WTC11 (cell line): ENCODE measurements around the gene ATF5. TPM values are rescaled to one million over a fixed set of nuclear protein-coding genes. Genes with fewer than 3 reads are reported as not detected.

Experiments
- ATAC-seq: fragments of 200-7000 bp; cut with Tn5 transposase; 2 replicates; pipeline ENCODE4 v1.10.0; 2021; ENCODE audit warnings: mild to moderate bottlenecking, moderate library complexity
- CTCF ChIA-PET: fragments of 300-600 bp; sonication (Branson Sonifier 250); formaldehyde crosslinking; loops from one replicate; lab custom pipeline; 2021; ENCODE audit warnings: antibody characterized with exemption; lab: Charles Lee
- POLR2A ChIA-PET: fragments of 350-600 bp; sonication (Branson Sonifier 250); formaldehyde crosslinking; loops from one replicate; lab custom pipeline; 2021; ENCODE audit warnings: antibody characterized with exemption; lab: Charles Lee
- DNase-seq: peaks from one replicate; pipeline ENCODE4 v3.0.0; 2021; ENCODE audit warnings: low spot score
- H3K27ac Mint-ChIP-seq: 2 replicates; pipeline ENCODE4 v1.8.0; 2021; ENCODE audit warnings: mixed read lengths
- H3K27me3 Mint-ChIP-seq: 2 replicates; pipeline ENCODE4 v1.8.0; 2021; ENCODE audit warnings: low read depth, mild to moderate bottlenecking, moderate library complexity, mixed read lengths
- H3K36me3 Mint-ChIP-seq: 2 replicates; pipeline ENCODE4 v1.8.0; 2021; ENCODE audit warnings: mixed read lengths
- H3K4me1 Mint-ChIP-seq: 2 replicates; pipeline ENCODE4 v1.8.0; 2022; ENCODE audit warnings: mixed read lengths
- H3K4me3 Mint-ChIP-seq: 2 replicates; pipeline ENCODE4 v1.8.0; 2021; ENCODE audit warnings: mild to moderate bottlenecking, moderate library complexity, mixed read lengths
- H3K9me3 Mint-ChIP-seq: 2 replicates; pipeline ENCODE4 v1.8.0; 2021; ENCODE audit warnings: mixed read lengths
- ARID4B ChIP-seq: sonication (generic); formaldehyde crosslinking; IDR thresholded peaks from 2 replicates; pipeline ENCODE4 v1.8.0; 2023; ENCODE audit warnings: missing genetic modification reagents, mild to moderate bottlenecking, borderline replicate concordance
- ATF1 ChIP-seq: sonication (generic); formaldehyde crosslinking; IDR thresholded peaks from 2 replicates; pipeline ENCODE4 v1.8.1; 2023; ENCODE audit warnings: mild to moderate bottlenecking, moderate library complexity, missing genetic modification reagents
- ATF3 ChIP-seq: sonication (generic); formaldehyde crosslinking; conservative IDR thresholded peaks from 2 replicates; pipeline ENCODE4 v1.8.1; 2022; ENCODE audit warnings: mild to moderate bottlenecking, missing genetic modification reagents
- CBFB ChIP-seq: sonication (generic); formaldehyde crosslinking; IDR thresholded peaks from 2 replicates; pipeline ENCODE4 v1.8.1; 2022; ENCODE audit warnings: mild to moderate bottlenecking, low read depth, missing genetic modification reagents
- EMX1 ChIP-seq: fragments of 250-450 bp; sonication (Bioruptor Pico); IDR thresholded peaks from 2 replicates; pipeline ENCODE4 v1.8.0; 2021; ENCODE audit warnings: mild to moderate bottlenecking
- GABPB1 ChIP-seq: sonication (generic); formaldehyde crosslinking; IDR thresholded peaks from 2 replicates; pipeline ENCODE4 v1.8.1; 2023; ENCODE audit warnings: mild to moderate bottlenecking, missing genetic modification reagents
- HMGA2 ChIP-seq: fragments of 250-450 bp; sonication (Bioruptor Pico); IDR thresholded peaks from 2 replicates; pipeline ENCODE4 v1.4.0; 2021; ENCODE audit warnings: mild to moderate bottlenecking, moderate library complexity
- HMGXB4 ChIP-seq: sonication (generic); formaldehyde crosslinking; IDR thresholded peaks from 2 replicates; pipeline ENCODE4 v1.8.1; 2023; ENCODE audit warnings: mild to moderate bottlenecking, moderate library complexity, missing genetic modification reagents
- JAZF1 ChIP-seq: fragments of 250-450 bp; sonication (Bioruptor Pico); IDR thresholded peaks from 2 replicates; pipeline ENCODE4 v1.9.0; 2021; ENCODE audit warnings: moderate library complexity, mild to moderate bottlenecking, inconsistent platforms
- KAT7 ChIP-seq: sonication (generic); formaldehyde crosslinking; IDR thresholded peaks from 2 replicates; pipeline ENCODE4 v1.8.1; 2023; ENCODE audit warnings: missing genetic modification reagents, mild to moderate bottlenecking, borderline replicate concordance
- MAX ChIP-seq: sonication (generic); formaldehyde crosslinking; IDR thresholded peaks from 2 replicates; pipeline ENCODE4 v1.8.0; 2022; ENCODE audit warnings: mild to moderate bottlenecking, missing genetic modification reagents
- MLX ChIP-seq: sonication (generic); formaldehyde crosslinking; IDR thresholded peaks from 2 replicates; pipeline ENCODE4 v1.8.1; 2023; ENCODE audit warnings: mild to moderate bottlenecking, missing genetic modification reagents, moderate library complexity
- NR1H2 ChIP-seq: sonication (generic); formaldehyde crosslinking; IDR thresholded peaks from 2 replicates; pipeline ENCODE4 v1.9.0; 2021; ENCODE audit warnings: mild to moderate bottlenecking, moderate library complexity, missing genetic modification reagents
- NR3C1 ChIP-seq: sonication (generic); formaldehyde crosslinking; conservative IDR thresholded peaks from 2 replicates; pipeline ENCODE4 v1.8.1; 2023; ENCODE audit warnings: low read depth, mild to moderate bottlenecking, missing genetic modification reagents
- PRDM15 ChIP-seq: sonication (generic); formaldehyde crosslinking; IDR thresholded peaks from 2 replicates; pipeline ENCODE4 v1.8.0; 2022; ENCODE audit warnings: missing genetic modification reagents
- PRRX2 ChIP-seq: fragments of 250-450 bp; sonication (Bioruptor Pico); IDR thresholded peaks from 2 replicates; pipeline ENCODE4 v1.8.0; 2021; ENCODE audit warnings: mild to moderate bottlenecking
- SMAD3 ChIP-seq: sonication (generic); formaldehyde crosslinking; IDR thresholded peaks from 2 replicates; pipeline ENCODE4 v1.8.0; 2022; ENCODE audit warnings: missing genetic modification reagents, mild to moderate bottlenecking, borderline replicate concordance
- USF1 ChIP-seq: sonication (generic); formaldehyde crosslinking; IDR thresholded peaks from 2 replicates; pipeline ENCODE4 v1.8.0; 2022; ENCODE audit warnings: mild to moderate bottlenecking, missing genetic modification reagents
- ZNF232 ChIP-seq: sonication (generic); formaldehyde crosslinking; IDR thresholded peaks from 2 replicates; pipeline ENCODE4 v1.8.0; 2022; ENCODE audit warnings: mild to moderate bottlenecking, missing genetic modification reagents
- ZNF263 ChIP-seq: sonication (generic); formaldehyde crosslinking; IDR thresholded peaks from 2 replicates; pipeline ENCODE4 v1.8.1; 2022; ENCODE audit warnings: low read depth, mild to moderate bottlenecking, moderate library complexity, missing genetic modification reagents
- ZNF416 ChIP-seq: fragments of 250-450 bp; sonication (Bioruptor Pico); IDR thresholded peaks from 2 replicates; pipeline ENCODE4 v1.9.0; 2021; ENCODE audit warnings: mild to moderate bottlenecking, inconsistent platforms
- total RNA-seq: library from RNA; stranded (reverse); gene quantifications from 3 replicates; pipeline ENCODE4 v1.2.3, GENCODE V29; 2021

The ATF5 gene
- total RNA-seq, 1 experiment from 2014 or later, result 10.8 TPM

- H3K4me3 Mint-ChIP-seq, result no peak overlapping the region; the same call in 1 of the 2 replicates
- no peaks in the 10 kb centered on the region for H3K9me3 Mint-ChIP-seq
- CTCF ChIA-PET, result interaction anchor here (0.8 to 0.9 kb wide), 2 partner anchors 16 to 44 kb away, joined by 3 to 5 read pairs; no protein-coding TSS in a partner anchor
- TF ChIP-seq ZNF416 (no peak), NR3C1 (CRISPR knock-in tag) (no peak), SMAD3 (CRISPR knock-in tag) (no peak), ZNF263 (no peak), EMX1 (CRISPR knock-in tag) (no peak), CBFB (no peak), USF1 (CRISPR knock-in tag) (no peak), GABPB1 (CRISPR knock-in tag) (no peak), NR1H2 (CRISPR knock-in tag) (no peak), ATF1 (CRISPR knock-in tag) (no peak), JAZF1 (CRISPR knock-in tag) (no peak), PRRX2 (CRISPR knock-in tag) (no peak), HMGXB4 (CRISPR knock-in tag) (no peak)
- TF ChIP-seq, all 79 proteins: peak for 0
- no peak for ATAC-seq
- H3K4me1 Mint-ChIP-seq, result peaks cover 20% of the 10 kb centered on the region
- DNase-seq, result no peak
- POLR2A ChIA-PET, result interaction anchor here (0.6 to 0.8 kb wide), 2 partner anchors 14 to 48 kb away, joined by 4 read pairs; no protein-coding TSS in a partner anchor
- H3K27me3 Mint-ChIP-seq, result no peaks in the 10 kb centered on the region
- H3K27ac Mint-ChIP-seq, result peak overlapping the region; percentile 75
- peaks cover 45% of the 10 kb centered on the region for H3K36me3 Mint-ChIP-seq
Observed at GRCh38 chr19:49906879-49907564, 22.0 kb upstream of the ATF5 start.

- ChIA-PET CTCF (interaction anchor here (0.9 kb wide), 1 partner anchor 45 kb away, joined by 3 read pairs; no protein-coding TSS in a partner anchor), POLR2A (interaction anchor here (0.8 to 1.1 kb wide), 3 partner anchors 9 to 47 kb away, joined by 3 to 4 read pairs (median 3); partner anchors contain the start of genes ATF5 and NUP62)
- no peaks in the 10 kb centered on the region for H3K9me3 Mint-ChIP-seq
- H3K4me3 Mint-ChIP-seq, result no peak overlapping the region
- peaks cover 20% of the 10 kb centered on the region for H3K4me1 Mint-ChIP-seq
- DNase-seq (no peak), ATAC-seq (no peak)
- H3K27ac Mint-ChIP-seq, result peak overlapping the region; percentile 23; the same call in 1 of the 2 replicates
- no peaks in the 10 kb centered on the region for H3K27me3 Mint-ChIP-seq
- peaks cover 51% of the 10 kb centered on the region for H3K36me3 Mint-ChIP-seq
- TF ChIP-seq ZNF232 (CRISPR knock-in tag), result no peak
- TF ChIP-seq ATF1 (CRISPR knock-in tag), result no peak
- TF ChIP-seq MAX (CRISPR knock-in tag), result no peak
- TF ChIP-seq PRDM15 (CRISPR knock-in tag), result no peak
- no peak for TF ChIP-seq MLX
- TF ChIP-seq HMGA2, result no peak
- no peak for TF ChIP-seq ATF3
- no peak for TF ChIP-seq KAT7 (CRISPR knock-in tag)
- TF ChIP-seq ARID4B (CRISPR knock-in tag), result no peak
Observed at GRCh38 chr19:49907745-49908446, 21.1 kb upstream of the ATF5 start.
